HL-60 (cell line): ENCODE results near the gene NELFE.

Experiments
- GABPA ChIP-seq: IDR thresholded peaks from 2 replicates; pipeline ENCODE4 v1.6.1; 2012; ENCODE audit warnings: low read depth
- TF ChIP-seq, protein P1 (sequence below): IDR thresholded peaks from one replicate; pipeline ENCODE4 v1.5.1; 2011; ENCODE audit warnings: low read length, control low read depth, inconsistent platforms; ENCODE audit not compliant: insufficient read depth
- TF ChIP-seq, protein P2 (sequence below): IDR thresholded peaks from 2 replicates; pipeline ENCODE4 v1.6.1; 2012; ENCODE audit warnings: low read depth; ENCODE audit not compliant: insufficient replicate concordance

DNA sequence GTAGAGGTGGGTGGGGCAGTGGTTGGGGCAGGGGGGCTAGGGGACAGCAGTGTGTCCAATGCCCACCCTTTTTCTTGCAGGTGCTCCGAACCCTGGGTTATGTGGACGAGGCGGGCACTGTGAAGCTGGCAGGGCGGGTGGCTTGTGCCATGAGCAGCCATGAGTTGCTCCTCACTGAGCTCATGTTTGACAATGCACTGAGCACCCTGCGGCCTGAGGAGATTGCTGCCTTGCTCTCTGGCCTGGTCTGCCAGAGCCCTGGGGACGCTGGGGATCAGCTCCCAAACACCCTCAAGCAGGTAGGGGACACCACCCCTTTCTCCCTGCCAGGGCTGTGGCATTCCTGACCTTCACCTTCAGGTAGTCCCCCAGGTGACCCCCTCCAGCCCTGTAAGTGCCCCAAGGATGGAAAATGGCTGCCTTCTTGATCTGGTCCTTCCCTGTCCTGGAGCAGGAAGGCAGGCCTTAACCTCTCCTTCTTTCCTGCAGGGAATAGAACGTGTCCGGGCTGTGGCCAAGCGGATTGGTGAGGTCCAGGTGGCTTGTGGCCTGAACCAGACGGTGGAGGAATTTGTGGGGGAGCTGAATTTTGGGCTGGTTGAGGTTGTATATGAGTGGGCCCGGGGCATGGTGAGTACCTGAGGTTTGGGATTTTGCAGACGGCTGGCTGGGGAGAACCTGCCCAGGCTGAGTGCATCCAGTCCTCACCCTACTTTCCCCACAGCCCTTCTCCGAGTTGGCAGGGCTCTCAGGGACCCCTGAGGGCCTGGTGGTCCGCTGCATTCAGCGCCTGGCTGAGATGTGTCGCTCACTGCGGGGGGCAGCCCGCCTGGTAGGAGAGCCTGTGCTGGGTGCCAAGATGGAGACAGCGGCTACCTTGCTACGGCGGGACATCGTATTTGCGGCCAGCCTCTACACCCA is 10.3 kb upstream of the NELFE start:
- TF ChIP-seq, protein P1, sequence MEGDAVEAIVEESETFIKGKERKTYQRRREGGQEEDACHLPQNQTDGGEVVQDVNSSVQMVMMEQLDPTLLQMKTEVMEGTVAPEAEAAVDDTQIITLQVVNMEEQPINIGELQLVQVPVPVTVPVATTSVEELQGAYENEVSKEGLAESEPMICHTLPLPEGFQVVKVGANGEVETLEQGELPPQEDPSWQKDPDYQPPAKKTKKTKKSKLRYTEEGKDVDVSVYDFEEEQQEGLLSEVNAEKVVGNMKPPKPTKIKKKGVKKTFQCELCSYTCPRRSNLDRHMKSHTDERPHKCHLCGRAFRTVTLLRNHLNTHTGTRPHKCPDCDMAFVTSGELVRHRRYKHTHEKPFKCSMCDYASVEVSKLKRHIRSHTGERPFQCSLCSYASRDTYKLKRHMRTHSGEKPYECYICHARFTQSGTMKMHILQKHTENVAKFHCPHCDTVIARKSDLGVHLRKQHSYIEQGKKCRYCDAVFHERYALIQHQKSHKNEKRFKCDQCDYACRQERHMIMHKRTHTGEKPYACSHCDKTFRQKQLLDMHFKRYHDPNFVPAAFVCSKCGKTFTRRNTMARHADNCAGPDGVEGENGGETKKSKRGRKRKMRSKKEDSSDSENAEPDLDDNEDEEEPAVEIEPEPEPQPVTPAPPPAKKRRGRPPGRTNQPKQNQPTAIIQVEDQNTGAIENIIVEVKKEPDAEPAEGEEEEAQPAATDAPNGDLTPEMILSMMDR, result no peak
- TF ChIP-seq GABPA, result no peak
- TF ChIP-seq, protein P2, sequence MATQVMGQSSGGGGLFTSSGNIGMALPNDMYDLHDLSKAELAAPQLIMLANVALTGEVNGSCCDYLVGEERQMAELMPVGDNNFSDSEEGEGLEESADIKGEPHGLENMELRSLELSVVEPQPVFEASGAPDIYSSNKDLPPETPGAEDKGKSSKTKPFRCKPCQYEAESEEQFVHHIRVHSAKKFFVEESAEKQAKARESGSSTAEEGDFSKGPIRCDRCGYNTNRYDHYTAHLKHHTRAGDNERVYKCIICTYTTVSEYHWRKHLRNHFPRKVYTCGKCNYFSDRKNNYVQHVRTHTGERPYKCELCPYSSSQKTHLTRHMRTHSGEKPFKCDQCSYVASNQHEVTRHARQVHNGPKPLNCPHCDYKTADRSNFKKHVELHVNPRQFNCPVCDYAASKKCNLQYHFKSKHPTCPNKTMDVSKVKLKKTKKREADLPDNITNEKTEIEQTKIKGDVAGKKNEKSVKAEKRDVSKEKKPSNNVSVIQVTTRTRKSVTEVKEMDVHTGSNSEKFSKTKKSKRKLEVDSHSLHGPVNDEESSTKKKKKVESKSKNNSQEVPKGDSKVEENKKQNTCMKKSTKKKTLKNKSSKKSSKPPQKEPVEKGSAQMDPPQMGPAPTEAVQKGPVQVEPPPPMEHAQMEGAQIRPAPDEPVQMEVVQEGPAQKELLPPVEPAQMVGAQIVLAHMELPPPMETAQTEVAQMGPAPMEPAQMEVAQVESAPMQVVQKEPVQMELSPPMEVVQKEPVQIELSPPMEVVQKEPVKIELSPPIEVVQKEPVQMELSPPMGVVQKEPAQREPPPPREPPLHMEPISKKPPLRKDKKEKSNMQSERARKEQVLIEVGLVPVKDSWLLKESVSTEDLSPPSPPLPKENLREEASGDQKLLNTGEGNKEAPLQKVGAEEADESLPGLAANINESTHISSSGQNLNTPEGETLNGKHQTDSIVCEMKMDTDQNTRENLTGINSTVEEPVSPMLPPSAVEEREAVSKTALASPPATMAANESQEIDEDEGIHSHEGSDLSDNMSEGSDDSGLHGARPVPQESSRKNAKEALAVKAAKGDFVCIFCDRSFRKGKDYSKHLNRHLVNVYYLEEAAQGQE, result no peak
